ENCODE data around the gene NAPEPLD. TPM values are rescaled to one million over a fixed set of nuclear protein-coding genes. Genes with fewer than 3 reads are reported as not detected.
"Not testable (repeated sequence)": the region's sequence is repeated elsewhere in the genome, so short reads cannot be mapped to it uniquely, and the experiment has no call there.

Gene NAPEPLD
- polyA plus RNA-seq, 3 donors from 2014 or later: 1.4 to 10.2 (median 4.1) TPM

- H3K27ac Mint-ChIP-seq, H3K4me3 Mint-ChIP-seq, H3K36me3 Mint-ChIP-seq, DNase-seq, H3K9me3 Mint-ChIP-seq: not testable (repeated sequence)
- peaks cover 25 to 34% of the 10 kb centered on the region in 2 donors for H3K4me1 Mint-ChIP-seq
- H3K27me3 Mint-ChIP-seq (ENCODE audit: low read depth in 3 of 3): peaks cover 5 to 18% (median 8%) of the 10 kb centered on the region in 3 donors
Measured at GRCh38 chr7:103152744-103153617, 4.1 kb upstream of the NAPEPLD start.

GRCh38 chr7:103151993-103152676, 3.2 kb upstream of the NAPEPLD start:
- H3K9me3 Mint-ChIP-seq, H3K27ac Mint-ChIP-seq, DNase-seq, H3K36me3 Mint-ChIP-seq, H3K4me3 Mint-ChIP-seq: not testable (repeated sequence)
- Mint-ChIP-seq H3K27me3 (ENCODE audit: low read depth in 3 of 3) (peaks cover 5 to 18% (median 8%) of the 10 kb centered on the region in 3 donors), H3K4me1 (peaks cover 31 to 43% of the 10 kb centered on the region in 2 donors)

GRCh38 chr7:103150192-103150591, 1.3 kb upstream of the NAPEPLD start:
- Mint-ChIP-seq H3K4me1 (peaks cover 28 to 37% of the 10 kb centered on the region in 2 donors), H3K4me3 (peak overlapping the region; percentile 28 to 97 (median 86)), H3K36me3 (peaks cover 0 to 3% (median 0%) of the 10 kb centered on the region in 3 donors), H3K27ac (peak overlapping the region in 2 of 6 donors; percentile 5 to 95), H3K27me3 (ENCODE audit: low read depth in 3 of 3) (peaks cover 5 to 14% (median 8%) of the 10 kb centered on the region in 3 donors), H3K9me3 (peaks cover 0 to 2% (median 0%) of the 10 kb centered on the region in 6 donors)
- DNase-seq: no peak

- Mint-ChIP-seq H3K9me3 (peaks cover 0 to 2% (median 0%) of the 10 kb centered on the region in 6 donors), H3K4me3 (peak overlapping the region; percentile 86 to 98 (median 97)), H3K4me1 (peaks cover 28 to 36% of the 10 kb centered on the region in 2 donors), H3K27ac (peak overlapping the region; percentile 77 to 95 (median 90)), H3K36me3 (peaks cover 0 to 3% (median 0%) of the 10 kb centered on the region in 3 donors), H3K27me3 (ENCODE audit: low read depth in 3 of 3) (peaks cover 5 to 14% (median 8%) of the 10 kb centered on the region in 3 donors)
- DNase-seq: no peak
Measured at GRCh38 chr7:103149808-103150180, 895 bp upstream of the NAPEPLD start.

GRCh38 chr7:103148131-103148993, 537 bp downstream of the NAPEPLD start:
- Mint-ChIP-seq H3K4me1 (peaks cover 28 to 38% of the 10 kb centered on the region in 2 donors), H3K36me3 (peaks cover 0 to 4% (median under 1%) of the 10 kb centered on the region in 3 donors), H3K9me3 (peaks cover 0 to 2% (median 0%) of the 10 kb centered on the region in 6 donors), H3K27me3 (ENCODE audit: low read depth in 3 of 3) (peaks cover 5 to 12% (median 8%) of the 10 kb centered on the region in 3 donors), H3K27ac (peak overlapping the region; percentile 95 to 97 (median 96)), H3K4me3 (peak overlapping the region; percentile 92 to 98 (median 97))
- no peak for DNase-seq

GRCh38 chr7:103144754-103145153, 4.1 kb downstream of the NAPEPLD start:
- not testable (repeated sequence) for H3K27ac Mint-ChIP-seq; H3K36me3 Mint-ChIP-seq; DNase-seq; H3K9me3 Mint-ChIP-seq; H3K27me3 Mint-ChIP-seq (ENCODE audit: low read depth in 3 of 3); H3K4me3 Mint-ChIP-seq
- H3K4me1 Mint-ChIP-seq: peaks cover 26 to 33% of the 10 kb centered on the region in 2 donors

GRCh38 chr7:103143868-103144267, 5.0 kb downstream of the NAPEPLD start:
- Mint-ChIP-seq H3K27ac (no peak overlapping the region), H3K4me3 (no peak overlapping the region), H3K9me3 (no peaks in the 10 kb centered on the region), H3K36me3 (peaks cover 0 to 9% (median 8%) of the 10 kb centered on the region in 3 donors), H3K27me3 (ENCODE audit: low read depth in 3 of 3) (peaks cover 1 to 4% (median 3%) of the 10 kb centered on the region in 3 donors), H3K4me1 (peaks cover 21 to 28% of the 10 kb centered on the region in 2 donors)
- no peak for DNase-seq

GRCh38 chr7:103142494-103142893, 6.4 kb downstream of the NAPEPLD start:
- Mint-ChIP-seq H3K4me3 (no peak overlapping the region), H3K27me3 (ENCODE audit: low read depth in 3 of 3) (no peaks in the 10 kb centered on the region), H3K27ac (no peak overlapping the region), H3K4me1 (peaks cover 9 to 14% of the 10 kb centered on the region in 2 donors), H3K36me3 (peaks cover 0 to 9% (median 8%) of the 10 kb centered on the region in 3 donors), H3K9me3 (no peaks in the 10 kb centered on the region)
- DNase-seq: no peak

- Mint-ChIP-seq H3K27ac (no peak overlapping the region), H3K36me3 (peaks cover 0 to 9% (median 8%) of the 10 kb centered on the region in 3 donors), H3K4me1 (peaks cover 3 to 8% of the 10 kb centered on the region in 2 donors), H3K9me3 (no peaks in the 10 kb centered on the region), H3K27me3 (ENCODE audit: low read depth in 3 of 3) (no peaks in the 10 kb centered on the region), H3K4me3 (no peak overlapping the region)
- no peak for DNase-seq
Measured at GRCh38 chr7:103141753-103142404, 7.0 kb downstream of the NAPEPLD start.

GRCh38 chr7:103140685-103141084, 8.2 kb downstream of the NAPEPLD start:
- Mint-ChIP-seq H3K4me3 (no peak overlapping the region), H3K9me3 (no peaks in the 10 kb centered on the region), H3K27me3 (ENCODE audit: low read depth in 3 of 3) (no peaks in the 10 kb centered on the region), H3K36me3 (peaks cover 0 to 9% (median 8%) of the 10 kb centered on the region in 3 donors), H3K27ac (no peak overlapping the region), H3K4me1 (peaks cover 0 to 4% of the 10 kb centered on the region in 2 donors)
- no peak for DNase-seq

- no peak overlapping the region for H3K4me3 Mint-ChIP-seq
Measured at GRCh38 chr7:103140061-103140460, 8.8 kb downstream of the NAPEPLD start.

GRCh38 chr7:103134836-103135554, 13.9 kb downstream of the NAPEPLD start:
- H3K4me1 Mint-ChIP-seq: peaks cover 5% of the 10 kb centered on the region in 2 donors
- H3K9me3 Mint-ChIP-seq: no peaks in the 10 kb centered on the region
- H3K27ac Mint-ChIP-seq: no peak overlapping the region
- DNase-seq: no peak
- H3K4me3 Mint-ChIP-seq: no peak overlapping the region
- no peaks in the 10 kb centered on the region for H3K36me3 Mint-ChIP-seq
- peaks cover 0 to 2% (median 0%) of the 10 kb centered on the region in 3 donors for H3K27me3 Mint-ChIP-seq (ENCODE audit: low read depth in 3 of 3)

More at GRCh38 chr7:103140061-103140460, 8.8 kb downstream of the NAPEPLD start:
- no peak for DNase-seq
- Mint-ChIP-seq H3K27me3 (ENCODE audit: low read depth in 3 of 3) (no peaks in the 10 kb centered on the region), H3K27ac (no peak overlapping the region), H3K9me3 (no peaks in the 10 kb centered on the region), H3K4me1 (peaks cover 0 to 4% of the 10 kb centered on the region in 2 donors), H3K36me3 (peaks cover 0 to 9% (median 8%) of the 10 kb centered on the region in 3 donors)

Data from immature natural killer cell (primary cell).